ENCODE measurements around the gene ZAP70. TPM values are rescaled to one million over a fixed set of nuclear protein-coding genes. Genes with fewer than 3 reads are reported as not detected.

ZAP70 gene
- total and polyA plus RNA-seq, 2 donors (not counting 3 experiments of a cell fraction or from before 2014, with no cell fraction given) = 0.14 TPM; not detected in 1

GRCh38 chr2:97751752-97752151 is 38.4 kb downstream of the ZAP70 start:
- H2AFZ ChIP-seq (ENCODE audit: low read depth, low read length) = no peak overlapping the region
- FAIRE-seq = no peak
- no peak for TF ChIP-seq GATA2 (IDR thresholded peaks at IDR 0.05; ENCODE audit: insufficient read depth, insufficient read length, low read depth, low read length)
- no peak for TF ChIP-seq CTCF (IDR thresholded peaks at IDR 0.05; ENCODE audit: extremely low read depth in 1 of 2, insufficient read depth in 1 of 2, low read depth in 1 of 2, low read length in 2 of 2)
- TF ChIP-seq POLR2AphosphoS5 (IDR thresholded peaks at IDR 0.05; ENCODE audit: insufficient read depth, low read depth, low read length) = no peak
- no peak for TF ChIP-seq EZH2 (IDR thresholded peaks at IDR 0.05; ENCODE audit: borderline replicate concordance, low read depth, low read length, severe bottlenecking)
- no peak for TF ChIP-seq FOS (IDR thresholded peaks at IDR 0.05; ENCODE audit: borderline replicate concordance, insufficient read depth, low read length)
- TF ChIP-seq MAX (IDR thresholded peaks at IDR 0.05; ENCODE audit: insufficient read depth, insufficient read length) = no peak
- TF ChIP-seq JUN (IDR thresholded peaks at IDR 0.05; ENCODE audit: borderline replicate concordance, insufficient read depth, insufficient read length, low read depth) = no peak
- H3K27me3 ChIP-seq (ENCODE audit: control insufficient read depth in 2 of 2, insufficient read depth in 2 of 2, low read length in 2 of 2) = no peaks in the 10 kb centered on the region
- no peak for DNase-seq (ENCODE audit: low read depth, low spot score)
- H4K20me1 ChIP-seq (replicated peaks; ENCODE audit: control insufficient read depth, extremely low read depth, insufficient read depth, low read length) = no peaks in the 10 kb centered on the region
- dilution Hi-C loops (cut with MboI; ENCODE audit: extremely low pct_ligation_motif_present, low sequenced_read_pairs) = no loop called here
- no peak overlapping the region for H3K9ac ChIP-seq (replicated peaks; ENCODE audit: extremely low read depth, insufficient read depth, low read length)
- H3K79me2 ChIP-seq (ENCODE audit: control insufficient read depth, insufficient read depth, low read length) = no peaks in the 10 kb centered on the region
- intact Hi-C loops (cut with micrococcal nuclease) = no loop called here
- H3K4me1 ChIP-seq (ENCODE audit: control insufficient read depth, extremely low read depth, insufficient read depth, low read length) = no peaks in the 10 kb centered on the region
- H3K9me1 ChIP-seq (replicated peaks; ENCODE audit: control insufficient read depth, extremely low read depth, insufficient read depth, low read length) = no peaks in the 10 kb centered on the region
- H3K27ac ChIP-seq (ENCODE audit: insufficient read depth, low read depth, low read length) = no peak overlapping the region
- ChIA-PET CTCF (interaction anchor here (0.9 to 1.9 kb wide), 3 partner anchors 11 to 55 kb away, joined by 3 to 5 read pairs (median 4); no protein-coding TSS in a partner anchor), POLR2A (no interaction called here)
- no TSS peak for BruUV-seq (replicated peaks)
- H3K9me3 ChIP-seq (replicated peaks; ENCODE audit: control insufficient read depth, insufficient read depth, low read length) = no peaks in the 10 kb centered on the region
- H3K36me3 ChIP-seq (ENCODE audit: control insufficient read depth in 2 of 2, extremely low read depth in 1 of 2, insufficient read depth in 2 of 2, low read length in 2 of 2) = peaks cover 0 to 2% of the 10 kb centered on the region in 2 experiments
- H3K4me3 ChIP-seq (replicated peaks in 1 of 3; ENCODE audit: insufficient read depth in 1 of 3, low read depth in 1 of 3, low read length in 3 of 3) = no peak overlapping the region
- H3K4me2 ChIP-seq (ENCODE audit: insufficient read depth, low read length) = no peak overlapping the region
